GM13977 (cell line): ENCODE measurements around the gene PIP4K2C.

Experiments used
- DNase-seq: peaks from one replicate; pipeline ENCODE4 v3.0.0; 2012; ENCODE audit warnings: low spot score
- in situ Hi-C: fragments of 300-500 bp; cut with MboI; formaldehyde crosslinking; loops from one replicate; pipeline ENCODE4 v1.12.0; 2022; ENCODE audit warnings: low sequenced_read_pairs, low pct_unique_long_range_greater_than_20kb, mixed read lengths, inconsistent platforms; ENCODE audit not compliant: unreplicated experiment
- TF ChIP-seq, protein P1 (sequence below): IDR thresholded peaks from 2 replicates; pipeline ENCODE4 v1.5.1; 2012; ENCODE audit warnings: mild to moderate bottlenecking, control low read depth; ENCODE audit not compliant: insufficient read depth; ENCODE audit errors: extremely low read depth, missing control alignments

PIP4K2C gene

DNA sequence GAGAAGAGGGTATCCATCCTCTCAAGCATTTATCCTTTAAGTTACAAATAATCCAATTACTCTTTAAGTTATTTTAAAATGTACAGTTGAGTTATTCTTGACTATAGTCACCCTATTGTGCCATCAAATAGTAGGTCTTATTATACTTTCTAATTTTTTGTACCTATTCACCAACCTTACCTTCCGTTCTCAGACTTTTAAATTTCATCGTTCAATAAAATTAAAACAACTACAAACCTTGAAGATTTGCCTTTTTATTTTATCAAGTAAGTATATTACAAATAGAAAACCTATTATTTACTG lies 43.0 kb upstream of the PIP4K2C start:
- no peak for DNase-seq
- TF ChIP-seq, protein P1, sequence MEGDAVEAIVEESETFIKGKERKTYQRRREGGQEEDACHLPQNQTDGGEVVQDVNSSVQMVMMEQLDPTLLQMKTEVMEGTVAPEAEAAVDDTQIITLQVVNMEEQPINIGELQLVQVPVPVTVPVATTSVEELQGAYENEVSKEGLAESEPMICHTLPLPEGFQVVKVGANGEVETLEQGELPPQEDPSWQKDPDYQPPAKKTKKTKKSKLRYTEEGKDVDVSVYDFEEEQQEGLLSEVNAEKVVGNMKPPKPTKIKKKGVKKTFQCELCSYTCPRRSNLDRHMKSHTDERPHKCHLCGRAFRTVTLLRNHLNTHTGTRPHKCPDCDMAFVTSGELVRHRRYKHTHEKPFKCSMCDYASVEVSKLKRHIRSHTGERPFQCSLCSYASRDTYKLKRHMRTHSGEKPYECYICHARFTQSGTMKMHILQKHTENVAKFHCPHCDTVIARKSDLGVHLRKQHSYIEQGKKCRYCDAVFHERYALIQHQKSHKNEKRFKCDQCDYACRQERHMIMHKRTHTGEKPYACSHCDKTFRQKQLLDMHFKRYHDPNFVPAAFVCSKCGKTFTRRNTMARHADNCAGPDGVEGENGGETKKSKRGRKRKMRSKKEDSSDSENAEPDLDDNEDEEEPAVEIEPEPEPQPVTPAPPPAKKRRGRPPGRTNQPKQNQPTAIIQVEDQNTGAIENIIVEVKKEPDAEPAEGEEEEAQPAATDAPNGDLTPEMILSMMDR: no peak
- in situ Hi-C loops: no loop called here

DNA sequence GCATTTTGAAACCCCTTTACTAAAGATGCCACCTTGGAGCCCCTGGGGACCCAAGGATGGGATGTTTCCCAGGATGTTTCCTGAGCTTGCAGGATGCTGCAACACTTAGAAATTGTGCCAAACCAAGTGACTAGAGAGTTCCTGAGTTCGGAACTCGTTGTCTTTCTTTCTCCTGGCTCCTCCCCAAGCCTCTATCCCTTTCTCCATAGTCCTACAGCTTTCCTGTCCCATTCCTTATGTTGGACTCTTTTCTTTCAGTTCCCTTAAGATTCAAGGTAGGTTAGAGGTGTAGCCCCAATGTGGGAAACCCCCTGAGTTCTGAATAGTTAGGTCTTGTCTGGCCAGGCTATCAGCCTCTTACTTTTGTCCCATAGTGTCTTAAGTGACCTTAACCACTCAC lies 42.5 kb upstream of the PIP4K2C start:
- in situ Hi-C loops: no loop called here
- no peak for DNase-seq

DNA sequence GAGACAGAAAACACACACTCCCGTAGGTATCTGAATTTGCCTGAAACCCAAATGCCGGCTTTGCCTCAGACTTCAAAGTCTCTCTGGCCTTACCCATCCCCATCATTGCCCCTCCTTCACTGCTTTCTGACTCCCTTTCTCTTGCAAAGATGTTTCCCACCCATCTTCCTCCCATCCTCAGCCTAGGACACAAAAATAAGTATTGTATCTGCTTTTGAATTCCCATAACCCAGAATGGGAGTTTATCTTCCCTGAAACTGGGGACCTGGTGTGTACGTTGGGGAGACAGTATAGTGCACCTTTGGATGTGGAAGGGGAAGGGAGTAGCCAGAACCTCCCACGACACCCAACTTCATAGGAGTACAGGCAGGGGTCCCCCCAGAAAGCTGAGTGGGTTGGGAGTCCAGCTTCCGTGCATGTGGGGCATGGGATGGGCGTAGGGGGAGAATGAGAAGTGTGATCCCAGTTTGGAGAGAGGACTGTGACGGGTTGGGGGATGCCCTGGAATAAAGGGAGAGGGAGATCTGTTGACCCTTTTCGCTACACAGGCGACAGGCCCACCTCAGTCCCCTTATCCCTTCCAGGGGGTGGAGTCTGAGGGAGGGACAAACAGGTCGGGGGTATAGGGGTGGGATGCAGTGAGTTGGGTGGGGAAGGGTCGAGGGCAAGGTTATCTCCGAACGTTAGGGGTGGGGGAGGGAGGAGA lies 41.6 kb upstream of the PIP4K2C start:
- no peak for DNase-seq
- TF ChIP-seq, protein P1: no peak
- in situ Hi-C loops: no loop called here

More for the DNA sequence above, 42.5 kb upstream of the PIP4K2C start:
- TF ChIP-seq, protein P1: no peak

DNA sequence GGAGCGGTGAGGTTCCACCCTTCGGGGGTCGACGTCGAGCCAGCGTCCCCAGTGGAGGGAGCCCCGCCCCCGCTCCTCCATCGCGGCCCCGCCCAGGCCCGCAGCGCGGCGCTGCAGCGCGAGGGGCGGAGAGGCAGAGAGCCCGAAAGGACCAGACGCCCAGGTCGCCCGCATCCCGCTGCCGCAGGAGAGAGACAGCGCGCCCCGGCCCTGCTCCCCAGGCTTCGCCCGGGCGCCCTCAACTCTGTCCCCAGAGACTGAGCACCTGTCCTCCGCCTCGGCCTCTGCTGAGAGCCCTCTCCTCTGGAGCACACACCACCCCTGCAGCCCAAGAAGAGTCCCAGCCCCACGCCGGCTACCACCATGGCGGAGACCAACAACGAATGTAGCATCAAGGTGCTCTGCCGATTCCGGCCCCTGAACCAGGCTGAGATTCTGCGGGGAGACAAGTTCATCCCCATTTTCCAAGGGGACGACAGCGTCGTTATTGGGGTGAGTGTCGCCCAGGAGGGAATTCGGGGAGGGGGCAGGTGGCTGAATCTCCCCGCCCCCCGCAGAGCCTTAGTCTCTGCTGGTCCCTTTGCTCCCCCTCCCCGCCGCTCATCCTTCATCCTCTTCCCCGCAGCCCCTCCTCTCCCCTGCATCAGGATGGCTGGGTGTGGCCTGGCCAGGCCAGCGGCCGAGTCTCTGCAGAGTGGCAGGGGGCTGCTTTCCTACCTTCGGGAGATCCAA lies 40.9 kb upstream of the PIP4K2C start, which contains the start of gene KIF5A:
TSS of gene KIF5A (plus strand) at position 136 of the 732 bp plus-strand sequence. CDS start at position 364, 228 bp downstream.
- TF ChIP-seq, protein P1: peak; percentile 32
- in situ Hi-C loops: no loop called here
- peak; percentile 72 for DNase-seq

DNA sequence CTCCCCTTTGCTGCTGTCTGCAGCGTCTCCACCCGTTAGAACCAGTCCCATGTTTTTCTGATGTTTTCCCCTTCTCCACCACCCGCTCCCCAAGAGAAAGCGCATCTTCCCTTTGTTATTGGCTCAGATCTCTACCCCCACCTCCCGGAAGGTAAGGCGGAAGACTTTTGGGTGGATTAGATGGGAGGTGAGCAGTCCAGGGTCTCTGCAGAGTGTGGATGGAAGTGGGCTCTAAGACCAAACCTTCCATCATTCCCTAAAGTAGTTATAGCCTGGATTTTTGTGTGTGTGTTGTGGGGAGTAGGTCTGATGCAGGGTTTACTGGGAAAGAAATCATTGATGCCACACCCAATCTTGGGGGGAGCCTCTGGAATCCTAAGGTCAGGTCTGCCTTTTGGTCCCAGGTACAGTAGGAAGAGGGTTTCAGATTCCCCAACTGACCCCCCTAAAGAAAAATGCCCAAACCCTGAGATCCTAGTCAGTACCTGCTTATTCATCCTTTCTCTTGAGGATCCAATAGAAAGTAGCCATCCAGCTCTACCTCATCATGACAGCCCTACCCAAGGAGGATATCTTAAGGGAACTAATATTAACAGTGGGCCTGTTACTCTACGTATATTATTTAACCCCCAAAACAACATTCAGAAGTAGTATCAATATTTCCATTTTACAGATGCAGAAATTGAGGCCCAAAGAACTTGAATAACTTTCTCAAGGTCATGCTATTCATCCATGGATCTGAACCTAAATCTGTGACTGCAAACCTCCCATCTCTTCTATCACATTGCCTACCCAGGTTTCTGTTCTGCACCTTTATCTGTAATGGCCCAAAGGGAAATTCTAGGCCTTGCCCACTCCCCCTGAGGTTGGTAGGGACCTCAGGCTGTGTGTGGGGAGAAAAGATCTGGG lies 40.1 kb upstream of the PIP4K2C start:
- in situ Hi-C loops: no loop called here
- DNase-seq: no peak
- TF ChIP-seq, protein P1: no peak

DNA sequence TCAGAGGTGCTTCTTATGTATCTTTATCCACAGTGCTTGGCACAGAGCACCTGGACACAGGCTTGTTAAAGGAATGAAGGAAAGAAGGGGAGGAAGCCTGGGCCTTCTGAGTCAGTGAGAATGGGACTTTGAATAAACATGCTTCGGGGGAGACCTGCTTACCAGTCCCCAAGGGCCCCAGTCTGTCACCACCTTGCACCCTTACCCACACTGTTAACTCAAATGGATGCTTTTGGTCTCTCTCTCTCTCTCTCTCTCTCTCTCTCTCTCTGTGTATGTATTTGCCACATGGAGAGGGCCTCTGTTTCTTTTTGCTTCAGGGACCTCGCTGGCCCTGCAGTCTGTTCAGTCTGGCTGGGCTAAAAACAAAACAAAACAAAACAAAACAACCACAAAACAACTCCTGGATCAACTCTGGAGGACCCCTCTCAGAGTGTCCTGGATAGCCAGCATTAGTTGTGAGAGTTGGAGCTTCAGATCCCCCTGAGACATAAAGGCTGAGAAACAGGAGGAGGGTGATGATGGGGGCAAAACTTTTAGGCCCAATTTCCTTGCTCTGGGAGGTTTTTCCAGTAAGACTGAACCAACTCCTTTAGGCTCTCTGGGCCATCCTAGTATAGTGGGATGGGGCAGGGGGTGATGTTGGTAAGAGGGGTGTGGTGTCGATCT lies 39.2 kb upstream of the PIP4K2C start:
- TF ChIP-seq, protein P1: no peak
- in situ Hi-C loops: no loop called here
- DNase-seq: no peak
